GM15510 (cell line): ENCODE data around the gene MYO18B.

Experiments used
- POLR2A ChIP-seq: IDR thresholded peaks from 3 replicates; pipeline ENCODE4 v1.6.1; 2011; ENCODE audit warnings: borderline replicate concordance; ENCODE audit not compliant: insufficient read length; ENCODE audit errors: extremely low read depth

The MYO18B gene

GRCh38 chr22:25814685-25815084 lies 72.7 kb downstream of the MYO18B start:
- TF ChIP-seq POLR2A = no peak

GRCh38 chr22:25815561-25815960 lies 73.6 kb downstream of the MYO18B start:
- no peak for TF ChIP-seq POLR2A

- TF ChIP-seq POLR2A = no peak
Measured at GRCh38 chr22:25816522-25817059, 74.6 kb downstream of the MYO18B start.

- TF ChIP-seq POLR2A = no peak
Measured at GRCh38 chr22:25817092-25817943, 75.3 kb downstream of the MYO18B start.

GRCh38 chr22:25818541-25818940 lies 76.6 kb downstream of the MYO18B start:
- TF ChIP-seq POLR2A = no peak

GRCh38 chr22:25822344-25822743 lies 80.4 kb downstream of the MYO18B start:
- no peak for TF ChIP-seq POLR2A

GRCh38 chr22:25823276-25823675 lies 81.3 kb downstream of the MYO18B start:
- no peak for TF ChIP-seq POLR2A

- TF ChIP-seq POLR2A = no peak
Measured at GRCh38 chr22:25824828-25825423, 82.9 kb downstream of the MYO18B start.

- no peak for TF ChIP-seq POLR2A
Measured at GRCh38 chr22:25827415-25827814, 85.4 kb downstream of the MYO18B start.

- TF ChIP-seq POLR2A = no peak
Measured at GRCh38 chr22:25828422-25828821, 86.4 kb downstream of the MYO18B start.

- no peak for TF ChIP-seq POLR2A
Measured at GRCh38 chr22:25829237-25829636, 87.2 kb downstream of the MYO18B start.

- no peak for TF ChIP-seq POLR2A
Measured at GRCh38 chr22:25829808-25830777, 88.1 kb downstream of the MYO18B start.

GRCh38 chr22:25833091-25833490 lies 91.1 kb downstream of the MYO18B start:
- no peak for TF ChIP-seq POLR2A

GRCh38 chr22:25833676-25834075 lies 91.7 kb downstream of the MYO18B start:
- no peak for TF ChIP-seq POLR2A

- no peak for TF ChIP-seq POLR2A
Measured at GRCh38 chr22:25834490-25834889, 92.5 kb downstream of the MYO18B start.
